Esophagus squamous epithelium (tissue), 4 donors: ENCODE data around the gene SDF2L1.

Experiments
- CTCF ChIP-seq, 6 experiments: fragments of 450-650 bp in 4 of 6; fragments of 200-600 bp in 2 of 6; sonication (generic) in 2 of 6; IDR thresholded peaks; one replicate each; pipeline ENCODE4 v1.5.1; 2016 to 2019; ENCODE audit warnings: antibody characterized with exemption in 6 of 6, mild to moderate bottlenecking in 4 of 6, moderate library complexity in 4 of 6
- POLR2A ChIP-seq, 4 donors: fragments of 450-650 bp; IDR thresholded peaks; one replicate each; pipeline ENCODE4 v1.6.1; 2017; ENCODE audit warnings: antibody characterized with exemption in 4 of 4, mild to moderate bottlenecking in 4 of 4, moderate library complexity in 3 of 4

- TF ChIP-seq CTCF (IDR thresholded peaks at IDR 0.05) (no peak), POLR2A (IDR thresholded peaks at IDR 0.05) (no peak)
These were observed 26.4 kb upstream of the SDF2L1 start for GRCh38 chr22:21615731-21616130.
